Peyer's patch (tissue), 4 donors: ENCODE data around the gene SPATA3.

ENCODE experiments used
- POLR2A ChIP-seq, 2 donors: fragments of 450-650 bp; IDR thresholded peaks; one replicate each; pipeline ENCODE4 v1.5.1; 2017; ENCODE audit warnings: antibody characterized with exemption in 2 of 2, mild to moderate bottlenecking in 2 of 2, moderate library complexity in 2 of 2
- TF ChIP-seq, protein P1 (sequence below), 6 experiments: fragments of 450-650 bp in 4 of 6; fragments of 200-600 bp in 2 of 6; sonication (generic) in 1 of 6; IDR thresholded peaks; one replicate each; pipeline ENCODE4 v1.5.1; 2017 to 2019; ENCODE audit warnings: antibody characterized with exemption in 6 of 6, mild to moderate bottlenecking in 3 of 6, moderate library complexity in 1 of 6

DNA sequence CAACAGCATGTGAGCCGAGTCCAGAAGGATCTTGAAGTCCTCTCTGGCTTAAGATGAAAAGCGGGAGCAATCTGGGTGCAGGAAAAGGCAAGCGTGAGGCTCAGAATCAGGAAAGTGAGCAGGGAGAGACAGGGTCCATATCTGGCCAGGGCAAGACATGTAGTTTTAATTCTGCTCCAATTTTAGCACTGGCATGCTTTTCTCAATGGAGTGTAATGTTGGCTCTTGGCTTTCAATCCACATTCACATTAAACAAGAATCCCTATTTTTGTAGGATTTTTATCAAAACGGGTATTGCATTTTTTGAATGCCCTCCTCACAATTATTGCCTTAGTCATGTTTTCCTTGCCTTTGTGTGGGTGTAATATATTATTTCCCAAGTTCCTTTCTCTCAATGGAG lies 6.0 kb downstream of the SPATA3 start:
- TF ChIP-seq, protein P1, sequence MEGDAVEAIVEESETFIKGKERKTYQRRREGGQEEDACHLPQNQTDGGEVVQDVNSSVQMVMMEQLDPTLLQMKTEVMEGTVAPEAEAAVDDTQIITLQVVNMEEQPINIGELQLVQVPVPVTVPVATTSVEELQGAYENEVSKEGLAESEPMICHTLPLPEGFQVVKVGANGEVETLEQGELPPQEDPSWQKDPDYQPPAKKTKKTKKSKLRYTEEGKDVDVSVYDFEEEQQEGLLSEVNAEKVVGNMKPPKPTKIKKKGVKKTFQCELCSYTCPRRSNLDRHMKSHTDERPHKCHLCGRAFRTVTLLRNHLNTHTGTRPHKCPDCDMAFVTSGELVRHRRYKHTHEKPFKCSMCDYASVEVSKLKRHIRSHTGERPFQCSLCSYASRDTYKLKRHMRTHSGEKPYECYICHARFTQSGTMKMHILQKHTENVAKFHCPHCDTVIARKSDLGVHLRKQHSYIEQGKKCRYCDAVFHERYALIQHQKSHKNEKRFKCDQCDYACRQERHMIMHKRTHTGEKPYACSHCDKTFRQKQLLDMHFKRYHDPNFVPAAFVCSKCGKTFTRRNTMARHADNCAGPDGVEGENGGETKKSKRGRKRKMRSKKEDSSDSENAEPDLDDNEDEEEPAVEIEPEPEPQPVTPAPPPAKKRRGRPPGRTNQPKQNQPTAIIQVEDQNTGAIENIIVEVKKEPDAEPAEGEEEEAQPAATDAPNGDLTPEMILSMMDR (IDR thresholded peaks at IDR 0.05): no peak
- TF ChIP-seq POLR2A (IDR thresholded peaks at IDR 0.05): no peak
